EH (cell line): ENCODE data around the gene RSPH3.
A peak's percentile ranks its signal among the peaks of the same experiment; 100 is the strongest.
"Not testable (repeated sequence)": the region's sequence is repeated elsewhere in the genome, so short reads cannot be mapped to it uniquely, and the experiment has no call there.

Experiments
- DNase-seq: peaks from one replicate; pipeline ENCODE4 v3.0.0-alpha.2; 2015; ENCODE audit warnings: low read depth

The RSPH3 gene

DNA sequence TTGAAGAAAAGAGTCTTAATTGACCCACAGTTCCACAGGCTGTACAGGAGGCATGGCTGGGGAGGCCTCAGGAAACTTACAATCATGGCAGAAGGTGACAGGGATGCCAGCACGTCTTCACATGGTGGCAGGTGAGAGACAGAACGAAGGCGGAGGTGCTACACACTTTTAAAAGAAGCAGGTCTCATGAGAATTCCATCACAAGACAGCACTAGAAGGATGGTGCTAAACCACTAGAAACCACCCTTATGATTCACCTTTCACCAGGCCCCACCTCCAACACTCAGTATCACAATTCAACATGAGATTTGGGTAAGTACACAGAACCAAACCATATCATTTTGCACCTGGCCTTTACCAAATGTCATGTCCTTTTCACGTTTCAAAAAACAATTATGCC is 23.9 kb upstream of the RSPH3 start:
- DNase-seq = no peak

DNA sequence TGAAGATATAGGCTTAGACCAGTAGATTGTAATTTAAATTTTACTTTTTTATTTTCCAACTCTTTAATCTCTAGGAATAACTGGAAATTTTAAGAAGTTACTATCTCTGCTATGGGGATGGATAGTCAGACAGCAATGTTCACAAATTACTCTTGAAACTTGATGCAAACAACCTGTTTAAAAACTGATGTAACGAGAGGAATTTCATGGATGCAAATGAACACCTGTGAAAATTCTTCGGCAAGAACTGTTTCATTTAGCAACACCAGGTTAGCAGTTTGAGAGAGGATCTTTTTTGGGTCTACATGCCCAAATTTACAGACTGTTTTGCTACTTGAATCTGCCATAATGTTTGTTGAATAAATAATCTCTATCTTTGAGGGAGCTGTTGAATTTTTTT is 20.0 kb upstream of the RSPH3 start:
- no peak for DNase-seq

DNA sequence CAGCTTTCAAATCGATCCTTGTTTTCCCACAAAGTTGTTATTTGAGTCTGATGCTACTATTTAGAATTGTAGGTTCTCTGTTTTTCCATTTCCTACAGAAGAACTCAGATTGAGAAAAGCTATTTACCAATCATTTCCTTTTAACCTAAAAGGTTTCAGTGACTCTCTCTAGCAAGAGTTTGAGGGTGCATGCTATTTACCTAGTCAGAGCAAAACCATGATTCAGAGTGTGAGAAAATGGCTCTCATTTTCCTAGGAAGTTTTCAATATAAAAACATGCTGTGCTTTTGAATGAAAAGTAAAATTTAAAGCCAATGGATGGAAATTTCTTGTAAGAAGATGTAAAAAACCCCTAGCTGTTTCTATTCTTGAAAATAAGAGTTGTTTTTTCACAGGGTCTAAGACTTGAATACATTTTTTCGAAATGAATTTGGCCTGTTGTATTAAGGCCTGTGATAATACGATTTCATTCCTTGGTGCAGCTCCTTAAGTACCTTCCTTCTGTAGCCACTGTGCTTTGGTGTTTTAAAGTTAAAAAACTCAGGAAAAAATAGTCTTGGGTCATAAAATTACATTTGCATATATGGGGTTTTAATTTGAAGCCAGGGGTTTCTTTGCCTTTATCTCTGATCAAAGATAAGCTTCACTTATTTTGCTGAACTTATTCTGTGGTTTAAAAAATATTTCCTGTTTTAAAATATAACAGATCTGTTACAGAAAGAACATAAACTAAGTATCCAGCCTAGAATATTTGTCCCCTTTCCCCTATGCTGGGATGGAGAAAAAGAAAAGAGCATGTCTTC is 18.0 kb upstream of the RSPH3 start:
- DNase-seq = no peak

DNA sequence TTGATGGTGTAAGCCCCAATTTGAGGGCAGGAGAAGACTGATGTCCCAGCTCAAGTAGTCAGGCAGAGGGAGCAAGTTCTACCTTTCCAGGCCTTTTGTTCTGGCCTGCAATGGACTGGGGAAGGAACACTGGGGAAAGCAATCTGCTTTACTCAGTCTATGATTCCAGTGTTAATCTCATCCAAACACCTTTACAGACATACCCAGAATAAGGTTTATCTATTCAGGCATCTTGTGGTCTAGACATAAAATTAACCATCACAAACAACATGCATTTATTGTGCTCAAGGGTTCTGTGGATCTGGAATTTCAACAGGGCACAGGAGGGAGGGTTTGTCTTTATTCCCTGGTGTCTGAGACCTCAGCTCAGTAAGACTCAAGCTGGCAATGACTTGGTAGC is 14.4 kb upstream of the RSPH3 start:
- no peak for DNase-seq

DNA sequence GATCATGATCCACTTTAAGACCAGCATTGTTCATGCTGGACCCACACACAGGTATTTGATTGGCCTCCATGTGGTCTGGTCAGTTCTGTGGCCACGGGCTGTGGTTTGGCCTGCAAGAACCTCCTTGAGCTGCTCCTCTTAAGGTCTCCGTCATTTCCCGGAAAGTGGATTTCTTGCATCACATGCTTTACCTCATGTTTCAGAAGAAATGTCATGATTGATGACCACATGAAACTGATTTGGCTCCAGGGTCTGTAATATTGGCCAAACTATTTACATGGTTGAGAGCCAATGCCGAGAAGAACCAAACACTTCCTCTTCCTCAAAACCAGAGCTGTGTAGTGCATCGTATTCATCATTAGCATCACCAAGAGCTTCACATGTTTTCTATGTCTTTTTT is 13.2 kb upstream of the RSPH3 start:
- no peak for DNase-seq

DNA sequence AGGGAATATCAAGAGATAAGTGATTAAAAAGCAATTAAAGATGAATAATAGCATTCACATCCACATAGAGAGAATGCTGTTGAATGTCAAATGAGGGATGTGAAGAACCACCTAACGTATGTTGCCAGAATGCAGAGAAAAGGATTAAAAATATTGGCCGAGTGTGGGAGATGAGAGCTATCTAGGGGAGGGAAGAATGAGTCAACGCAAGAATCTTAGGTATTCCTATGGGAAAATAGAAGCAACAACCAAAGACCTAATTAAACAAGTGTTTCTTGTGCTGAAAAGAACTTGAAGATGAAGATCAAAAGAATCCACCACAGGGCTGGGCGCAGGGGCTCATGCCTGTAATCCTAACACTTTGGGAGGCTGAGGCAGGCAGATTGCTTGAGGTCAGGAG is 12.2 kb upstream of the RSPH3 start:
- DNase-seq = peak; percentile 75

DNA sequence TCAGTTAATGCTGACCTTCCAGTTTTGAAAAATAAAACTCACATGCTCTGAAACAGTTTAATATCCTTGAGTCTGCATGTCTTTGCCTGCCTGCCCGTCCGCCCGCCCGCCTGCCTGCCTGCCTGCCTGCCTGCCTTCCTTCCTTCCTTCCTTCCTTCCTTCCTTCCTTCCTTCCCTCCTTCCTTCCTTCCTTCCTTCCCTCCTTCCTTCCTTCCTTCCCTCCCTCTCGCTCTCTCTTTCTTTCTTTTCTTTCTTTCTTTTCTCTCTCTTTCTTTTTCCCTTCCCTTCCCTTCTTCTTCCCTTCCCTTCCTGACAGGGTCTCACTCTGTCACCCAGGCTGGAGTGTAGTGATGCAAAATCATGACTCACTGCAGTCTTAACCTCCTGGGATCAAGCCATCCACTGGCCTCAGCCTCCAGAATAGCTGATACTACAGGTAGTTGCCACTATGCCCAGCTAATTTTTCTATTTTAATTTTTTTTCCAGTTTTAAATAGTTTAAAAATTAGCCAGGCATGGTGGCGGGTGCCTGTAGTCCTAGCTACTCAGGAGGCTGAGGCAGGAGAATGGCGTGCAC is 10.1 kb upstream of the RSPH3 start:
- peak; percentile 31 for DNase-seq

DNA sequence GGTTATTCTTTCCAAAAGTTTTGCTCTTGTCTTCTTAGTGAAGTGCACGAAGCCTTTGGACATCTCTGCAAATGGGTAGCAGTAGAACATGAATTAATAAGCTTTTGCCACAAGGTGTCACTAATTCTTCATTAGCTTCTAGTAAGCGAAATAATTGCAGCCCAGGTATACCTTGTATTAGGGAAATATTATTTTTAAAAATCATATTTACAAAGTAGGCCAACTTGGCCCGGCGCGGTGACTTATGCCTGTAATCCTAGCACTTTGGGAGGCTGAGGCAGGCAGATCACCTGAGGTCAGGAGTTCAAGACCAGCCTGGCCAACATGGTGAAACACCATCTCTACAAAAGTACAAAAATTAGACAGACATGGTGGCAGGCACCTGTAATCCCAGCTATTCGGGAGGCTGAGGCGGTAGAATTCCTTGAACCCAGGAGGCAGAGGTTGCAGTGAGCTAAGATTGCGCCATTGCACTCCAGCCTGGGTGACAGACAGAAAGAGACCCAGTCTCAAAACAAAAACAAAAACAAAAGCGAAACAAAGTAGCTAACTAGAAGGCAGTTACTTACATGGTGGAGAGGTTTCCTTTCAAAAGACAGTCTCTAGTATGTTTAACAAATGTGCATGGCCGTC is 8.8 kb upstream of the RSPH3 start:
- DNase-seq = peak; percentile 35

DNA sequence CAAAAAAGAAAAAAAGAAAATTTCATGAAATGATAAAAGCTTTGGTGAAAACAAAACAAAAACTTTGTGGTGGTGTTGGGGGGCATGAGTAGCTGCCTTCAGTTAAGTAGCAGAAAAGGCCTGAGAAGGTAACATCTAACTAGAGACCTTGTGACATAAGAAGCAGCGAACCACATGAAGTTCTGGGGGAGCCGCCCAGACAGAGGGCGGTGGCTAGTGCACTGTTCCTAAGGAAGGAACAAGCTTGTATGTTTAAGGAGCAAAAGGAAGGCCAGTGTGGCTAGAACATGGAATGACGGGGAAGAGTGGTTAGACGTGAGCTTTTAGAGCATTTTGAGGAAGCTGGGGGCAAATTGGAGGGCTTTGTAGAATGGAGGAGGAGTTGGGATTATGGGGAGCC is 7.5 kb upstream of the RSPH3 start:
- DNase-seq = no peak

DNA sequence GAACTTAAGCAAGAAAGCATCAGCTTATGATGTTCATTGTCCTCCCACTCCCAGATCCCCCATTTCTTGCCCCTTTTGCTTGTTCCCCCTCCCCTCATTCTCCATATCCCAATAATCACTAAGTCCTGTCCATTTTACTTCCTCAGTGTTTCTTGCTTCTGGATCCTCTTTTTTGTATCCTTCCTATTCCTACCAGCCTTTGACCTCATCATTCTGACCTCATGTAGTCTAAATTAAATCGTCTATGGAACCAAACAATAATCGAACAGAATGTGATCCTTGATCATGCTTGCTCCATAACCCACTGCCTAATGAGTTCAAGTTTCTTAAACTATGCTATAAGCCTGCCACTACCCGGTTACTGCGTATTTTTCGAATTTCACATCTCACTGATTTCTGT is 5.4 kb upstream of the RSPH3 start:
- no peak for DNase-seq

DNA sequence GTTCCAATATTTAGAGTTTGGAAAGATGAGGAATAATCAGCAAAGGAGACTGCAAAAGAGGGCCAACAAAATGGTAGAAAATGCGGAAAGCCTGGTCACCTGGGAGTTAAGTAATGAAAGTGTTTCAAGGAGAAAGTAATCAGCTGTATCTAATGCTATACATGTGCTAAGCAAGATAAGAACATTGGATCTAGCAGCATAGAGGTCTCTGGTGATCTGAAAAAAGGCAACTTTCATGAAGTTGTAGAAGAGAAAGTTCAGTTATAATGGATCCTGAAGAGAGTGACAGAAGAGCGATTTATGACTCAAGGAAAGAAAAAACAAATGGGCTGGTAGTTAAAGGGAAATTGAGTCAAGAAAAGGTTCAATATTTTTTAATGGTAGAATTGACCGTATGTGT is 4.6 kb upstream of the RSPH3 start:
- no peak for DNase-seq

DNA sequence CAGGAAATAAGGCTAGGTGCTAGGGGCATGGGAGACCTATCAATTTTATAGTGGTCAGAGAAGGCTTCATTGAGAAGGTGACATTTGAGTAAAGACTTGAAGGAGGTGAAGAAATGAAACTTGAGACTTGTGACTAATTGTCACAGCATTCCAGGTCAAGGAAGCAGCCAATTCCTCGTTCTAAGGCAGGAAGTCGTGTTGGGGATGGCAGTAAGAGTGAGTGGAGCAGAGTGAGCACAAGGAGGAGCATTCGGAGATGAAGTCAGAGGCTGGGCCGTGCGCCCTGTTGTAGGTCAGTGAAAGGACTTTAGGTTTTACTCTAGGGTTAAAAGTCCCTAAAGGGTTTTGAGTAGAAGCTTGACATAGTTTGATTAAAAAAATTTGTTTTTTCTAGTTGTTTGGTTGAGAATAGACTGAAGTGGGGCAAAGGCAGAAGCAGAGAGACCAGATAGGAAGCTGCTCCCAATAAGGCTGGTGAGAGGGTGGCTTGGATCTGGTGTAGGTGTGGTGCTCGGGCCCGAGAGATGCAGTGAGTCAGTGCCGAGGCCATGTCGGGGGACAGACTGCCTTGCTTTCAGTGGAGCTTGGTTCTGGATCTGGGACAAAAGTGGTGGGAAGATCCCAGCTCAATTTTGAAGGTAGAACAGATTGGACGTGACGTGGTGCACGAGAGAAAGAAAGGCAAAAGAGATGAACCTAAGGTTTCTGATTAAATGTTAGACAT is 2.6 kb upstream of the RSPH3 start:
- peak; percentile 73 for DNase-seq

DNA sequence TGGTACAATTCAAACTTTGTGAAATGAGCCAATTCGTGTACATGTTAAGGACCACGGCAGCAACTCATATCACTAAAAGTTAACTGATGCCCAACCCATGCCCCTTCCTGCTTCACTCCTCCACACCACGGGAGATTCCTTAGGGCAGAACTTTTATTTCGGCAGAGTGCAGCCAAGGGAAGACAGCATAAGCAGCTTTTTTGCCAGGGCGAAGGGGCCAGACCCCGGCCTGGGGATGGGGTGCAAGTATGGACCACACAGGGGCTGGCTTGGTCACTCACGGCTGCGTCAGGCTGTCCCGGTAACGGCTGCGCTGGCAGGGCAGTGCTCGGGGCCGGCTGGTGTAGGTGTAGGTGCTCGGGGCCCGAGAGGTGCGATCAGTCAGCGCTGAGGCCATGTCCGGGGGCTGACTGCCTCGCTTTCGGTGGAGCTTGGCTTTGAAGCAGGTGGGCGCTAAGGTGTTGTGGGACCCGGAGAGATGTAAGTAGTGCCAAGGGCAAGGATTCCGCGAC is 792 bp downstream of the RSPH3 start:
- no peak for DNase-seq

DNA sequence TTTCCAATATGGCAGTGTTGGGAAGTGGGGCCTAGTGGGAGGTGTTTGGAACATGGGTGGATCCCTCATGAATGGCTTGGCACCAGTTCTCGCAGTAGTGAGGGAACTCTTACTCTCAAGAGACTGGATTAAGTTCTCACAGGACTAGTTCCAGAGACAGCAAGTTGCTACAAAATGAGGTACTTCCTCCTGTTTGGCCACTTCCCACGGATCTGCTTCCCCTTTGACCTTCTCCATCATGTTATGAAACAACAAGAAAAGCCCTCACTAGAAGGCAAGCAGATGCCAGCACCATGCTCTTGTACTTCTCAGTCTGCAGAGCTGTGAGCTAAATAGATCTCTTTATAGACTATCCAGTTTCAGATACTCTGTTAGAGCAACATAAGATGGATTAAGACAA is 3.1 kb downstream of the RSPH3 start:
- DNase-seq = no peak

DNA sequence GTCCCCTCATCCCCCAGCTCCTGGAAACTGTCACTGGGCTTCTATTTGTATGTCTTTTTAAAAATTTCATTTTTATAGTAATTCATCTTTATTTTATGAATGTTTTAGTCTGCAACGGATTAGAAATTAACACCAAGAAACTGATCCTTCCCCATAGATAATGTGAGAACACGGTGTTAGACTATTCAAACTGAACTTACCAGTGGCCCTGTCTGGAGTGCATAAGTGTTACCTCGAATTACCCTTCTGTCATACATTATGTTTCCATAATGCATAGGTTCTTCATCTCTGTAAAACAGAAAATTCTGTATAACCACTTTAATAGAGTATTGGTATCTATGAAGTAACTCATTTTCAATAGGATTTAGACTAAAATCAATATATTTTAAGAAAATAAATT is 6.4 kb downstream of the RSPH3 start:
- DNase-seq = no peak

DNA sequence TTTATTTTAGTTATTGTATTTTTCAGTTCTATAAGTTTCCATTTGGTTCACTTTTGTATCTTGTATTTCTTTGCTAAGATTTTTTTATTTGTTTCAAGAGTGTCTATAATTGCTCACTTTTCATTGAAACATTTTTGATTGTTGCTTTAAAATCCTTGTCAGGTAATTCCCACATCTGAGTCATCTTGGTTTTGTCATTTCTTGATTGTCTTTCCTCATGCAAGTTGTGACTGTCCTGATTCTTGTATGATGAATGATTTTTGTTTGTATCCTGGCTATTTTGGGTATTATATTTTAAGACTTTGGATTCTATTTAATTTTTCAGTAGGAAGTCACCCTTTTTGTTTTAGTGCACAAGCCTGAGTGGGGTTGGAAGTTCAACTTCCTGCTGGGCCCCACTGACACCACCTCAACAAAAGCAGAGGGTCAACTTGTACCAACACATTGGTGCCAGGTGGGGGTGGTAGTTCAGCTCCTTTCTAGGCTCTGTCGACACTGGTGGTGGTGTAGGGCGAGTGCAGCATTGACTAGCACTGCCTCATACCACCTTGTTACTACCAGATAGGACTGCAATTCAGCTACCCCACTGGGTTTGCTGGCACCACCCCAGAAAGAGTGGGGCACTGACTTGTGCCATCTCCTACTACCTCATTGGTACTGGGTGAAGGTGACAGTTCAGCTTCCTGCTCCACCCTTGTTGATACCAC is 8.8 kb downstream of the RSPH3 start:
- no peak for DNase-seq

DNA sequence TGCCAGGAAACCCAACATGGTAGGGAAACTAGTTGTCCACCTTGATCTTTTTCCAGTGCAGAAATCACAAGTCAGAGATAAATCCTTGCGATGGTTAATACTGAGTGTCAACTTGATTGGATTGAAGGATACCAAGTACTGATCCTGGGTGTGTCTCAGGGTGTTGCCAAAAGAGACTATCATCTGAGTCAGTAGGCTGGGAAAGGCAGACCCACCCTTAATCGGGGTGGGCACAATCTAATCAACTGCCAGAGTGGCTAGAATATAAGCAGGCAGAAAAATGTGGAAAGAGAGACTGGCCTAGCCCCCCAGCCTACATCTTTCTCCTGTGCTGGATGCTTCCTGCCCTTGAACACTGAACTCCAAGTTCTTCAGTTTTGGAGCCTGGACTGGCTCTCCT is 10.3 kb downstream of the RSPH3 start:
- DNase-seq = not testable (repeated sequence)

DNA sequence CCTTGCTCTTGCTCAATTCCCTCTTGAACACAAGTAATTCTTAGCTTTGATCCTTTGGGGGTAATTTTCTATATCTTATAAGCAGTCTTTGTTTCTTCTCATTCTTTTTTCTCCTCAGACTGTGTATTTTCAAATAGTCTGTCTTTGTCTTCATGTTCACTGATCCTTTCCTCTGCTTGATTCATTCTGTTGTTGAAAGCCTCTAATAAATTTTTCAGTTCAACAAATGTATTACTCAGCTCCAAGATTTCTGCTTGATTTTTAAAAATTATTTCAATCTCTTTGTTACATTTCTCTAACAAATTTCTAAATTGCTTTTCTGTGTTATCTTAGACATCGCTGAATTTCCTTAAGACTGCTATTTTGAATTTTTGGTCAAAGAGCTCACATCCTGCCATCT is 11.5 kb downstream of the RSPH3 start:
- DNase-seq = no peak

DNA sequence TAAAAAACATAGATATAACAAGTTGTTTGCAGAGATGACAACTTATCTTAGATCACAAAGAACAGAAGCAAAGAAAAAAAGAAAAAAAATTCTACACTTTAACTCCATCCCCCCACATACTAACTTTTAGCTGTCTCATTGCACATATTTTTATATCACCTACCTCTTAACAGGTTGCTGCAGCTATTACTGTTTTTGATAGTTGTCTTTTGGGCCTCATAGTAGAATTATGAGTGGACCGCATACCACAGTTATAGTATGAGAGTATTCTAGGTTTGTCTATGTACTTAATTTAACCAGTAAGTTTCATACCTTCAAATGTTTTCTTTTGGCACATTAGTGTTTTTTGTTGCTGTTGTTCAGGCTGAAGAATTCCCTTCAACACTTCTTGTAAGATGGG is 12.3 kb downstream of the RSPH3 start:
- no peak for DNase-seq

DNA sequence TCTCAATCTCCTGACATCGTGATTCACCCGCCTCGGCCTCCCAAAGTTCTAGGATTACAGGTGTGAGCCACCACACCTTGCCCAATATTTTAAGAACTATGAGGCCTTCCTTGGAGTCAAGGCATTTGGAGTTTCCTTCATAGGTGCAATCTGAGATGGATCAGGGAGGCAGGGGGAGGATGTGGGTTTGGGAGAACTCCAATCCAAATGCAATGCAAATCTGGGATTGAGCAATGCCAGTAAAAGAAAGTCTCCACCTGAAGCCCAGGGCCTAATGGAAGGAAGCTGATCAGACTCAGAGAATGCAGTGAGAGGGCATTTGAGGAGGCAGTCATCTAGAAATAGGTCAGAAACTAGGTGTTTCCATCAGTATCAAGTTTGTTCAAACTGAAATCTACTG is 21.2 kb downstream of the RSPH3 start:
- peak; percentile 34 for DNase-seq

DNA sequence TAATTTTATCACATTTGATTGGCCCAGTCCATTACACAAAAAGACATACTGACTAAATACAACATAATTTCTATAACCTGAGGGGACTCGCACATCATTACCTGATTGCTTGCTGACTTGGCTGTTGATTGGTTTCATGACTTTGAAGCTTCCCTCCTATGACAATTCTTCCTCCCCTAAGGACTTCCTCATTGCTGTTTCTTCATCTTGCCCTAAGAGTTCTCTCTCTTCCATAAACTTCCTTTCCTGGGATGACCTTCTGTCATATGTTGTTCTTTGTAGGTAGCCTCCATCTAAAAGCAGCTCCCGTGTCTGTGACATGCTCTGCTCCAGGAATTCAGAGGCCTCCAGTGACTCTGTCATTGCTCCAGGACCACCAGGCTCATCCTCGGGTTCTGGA is 22.6 kb downstream of the RSPH3 start:
- DNase-seq = no peak
